Gastroesophageal sphincter (tissue), 4 donors: ENCODE data around the gene LHB. TPM values are rescaled to one million over a fixed set of nuclear protein-coding genes. Genes with fewer than 3 reads are reported as not detected.

ENCODE experiments used
- ATAC-seq: fragments of 150-250 bp; one replicate; pipeline ENCODE4 v1.9.1; 2016; ENCODE audit warnings: mild to moderate bottlenecking, moderate library complexity
- H3K27ac ChIP-seq, 4 donors: fragments of 200-600 bp; sonication (generic) in 3 of 4; 1 replicate in 3 of 4; 2 replicates in 1 of 4; pipeline ENCODE4 v1.5.1; 2016 to 2019
- H3K27me3 ChIP-seq: fragments of 200-600 bp; sonication (generic); one replicate; pipeline ENCODE4 v1.5.1; 2019
- H3K36me3 ChIP-seq, 2 donors: fragments of 200-600 bp; sonication (generic); one replicate each; pipeline ENCODE4 v1.5.1; 2019; ENCODE audit warnings: control low read depth in 1 of 2
- H3K4me1 ChIP-seq, 3 donors: fragments of 200-600 bp; sonication (generic); 1 replicate in 2 of 3; 2 replicates in 1 of 3; pipeline ENCODE4 v1.5.1; 2016 to 2019; ENCODE audit warnings: control low read depth in 2 of 3
- H3K4me3 ChIP-seq, 2 donors: fragments of 200-600 bp; sonication (generic); one replicate each; pipeline ENCODE4 v1.5.1; 2019; ENCODE audit warnings: mild to moderate bottlenecking in 1 of 2, moderate library complexity in 1 of 2
- H3K9me3 ChIP-seq, 3 donors: fragments of 200-600 bp; sonication (generic); one replicate each; pipeline ENCODE4 v1.5.1; 2017 to 2019; ENCODE audit warnings: control low read depth in 2 of 3
- EP300 ChIP-seq: sonication (generic); formaldehyde crosslinking; IDR thresholded peaks from one replicate; pipeline ENCODE4 v1.6.1; 2017; ENCODE audit warnings: antibody characterized with exemption, mild to moderate bottlenecking
- POLR2A ChIP-seq, 2 donors: fragments of 450-650 bp; IDR thresholded peaks; one replicate each; pipeline ENCODE4 v1.6.1; 2017; ENCODE audit warnings: antibody characterized with exemption in 2 of 2, mild to moderate bottlenecking in 2 of 2, moderate library complexity in 1 of 2
- POLR2AphosphoS5 ChIP-seq: sonication (generic); formaldehyde crosslinking; IDR thresholded peaks from one replicate; pipeline ENCODE4 v1.6.1; 2017; ENCODE audit warnings: antibody characterized with exemption
- WGBS, 2 donors: methylation state at CpG; one replicate each; pipeline ENCODE4 v1.1.5; 2018; ENCODE audit warnings: low coverage in 1 of 2; 5-methylcytosine and 5-hydroxymethylcytosine counted together
- total RNA-seq, 4 donors: library from RNA; depleted of rRNA; stranded (reverse); fragments of >200 nt; gene quantifications; one replicate each; pipeline ENCODE4 v1.1.0, GENCODE V29; 2016
- TF ChIP-seq, protein P1 (sequence below), 4 experiments: fragments of 200-600 bp in 2 of 4; fragments of 450-650 bp in 2 of 4; sonication (generic) in 1 of 4; IDR thresholded peaks; one replicate each; pipeline ENCODE4 v1.5.1; 2017 to 2019; ENCODE audit warnings: antibody characterized with exemption in 4 of 4, mild to moderate bottlenecking in 2 of 4, moderate library complexity in 2 of 4

Gene LHB
- total RNA-seq, 4 donors from 2014 or later = not detected

DNA sequence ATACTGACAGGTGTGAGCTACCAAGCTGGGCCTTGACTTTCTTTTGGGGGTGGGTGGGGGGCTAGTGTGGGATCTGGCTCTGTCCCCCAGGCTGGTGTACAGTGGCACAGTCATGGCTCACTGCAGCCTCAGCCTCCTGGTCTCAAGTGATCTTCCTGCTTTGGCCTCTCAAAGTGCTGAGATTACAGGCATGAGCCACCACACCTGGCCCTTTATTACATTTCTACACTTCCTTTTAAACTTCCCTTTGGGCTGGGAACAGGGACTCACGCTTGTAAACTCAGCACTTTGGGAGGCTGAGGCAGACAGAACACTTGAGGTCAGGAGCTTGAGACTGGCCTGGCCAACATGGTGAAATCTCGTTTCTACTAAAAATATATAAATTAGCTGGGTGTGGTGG, 39.8 kb downstream of the LHB start:
- H3K4me3 ChIP-seq = no peak overlapping the region
- no peaks in the 10 kb centered on the region for H3K9me3 ChIP-seq
- WGBS, 2 donors = 72% methylated on average over 2 of the region's 2 CpGs; no CpG with 5 or more reads in 1 of the 2 donors
- TF ChIP-seq POLR2A (IDR thresholded peaks at IDR 0.05) (no peak), POLR2AphosphoS5 (no peak), EP300 (no peak)
- TF ChIP-seq, protein P1, sequence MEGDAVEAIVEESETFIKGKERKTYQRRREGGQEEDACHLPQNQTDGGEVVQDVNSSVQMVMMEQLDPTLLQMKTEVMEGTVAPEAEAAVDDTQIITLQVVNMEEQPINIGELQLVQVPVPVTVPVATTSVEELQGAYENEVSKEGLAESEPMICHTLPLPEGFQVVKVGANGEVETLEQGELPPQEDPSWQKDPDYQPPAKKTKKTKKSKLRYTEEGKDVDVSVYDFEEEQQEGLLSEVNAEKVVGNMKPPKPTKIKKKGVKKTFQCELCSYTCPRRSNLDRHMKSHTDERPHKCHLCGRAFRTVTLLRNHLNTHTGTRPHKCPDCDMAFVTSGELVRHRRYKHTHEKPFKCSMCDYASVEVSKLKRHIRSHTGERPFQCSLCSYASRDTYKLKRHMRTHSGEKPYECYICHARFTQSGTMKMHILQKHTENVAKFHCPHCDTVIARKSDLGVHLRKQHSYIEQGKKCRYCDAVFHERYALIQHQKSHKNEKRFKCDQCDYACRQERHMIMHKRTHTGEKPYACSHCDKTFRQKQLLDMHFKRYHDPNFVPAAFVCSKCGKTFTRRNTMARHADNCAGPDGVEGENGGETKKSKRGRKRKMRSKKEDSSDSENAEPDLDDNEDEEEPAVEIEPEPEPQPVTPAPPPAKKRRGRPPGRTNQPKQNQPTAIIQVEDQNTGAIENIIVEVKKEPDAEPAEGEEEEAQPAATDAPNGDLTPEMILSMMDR (IDR thresholded peaks at IDR 0.05) = no peak
- H3K27ac ChIP-seq = peak overlapping the region in 2 of 4 donors; percentile 11 to 85
- H3K4me1 ChIP-seq = peaks cover 0 to 23% (median 4%) of the 10 kb centered on the region in 3 donors
- no peaks in the 10 kb centered on the region for H3K27me3 ChIP-seq
- ATAC-seq = no peak
- peaks cover 0 to 77% of the 10 kb centered on the region in 2 donors for H3K36me3 ChIP-seq

DNA sequence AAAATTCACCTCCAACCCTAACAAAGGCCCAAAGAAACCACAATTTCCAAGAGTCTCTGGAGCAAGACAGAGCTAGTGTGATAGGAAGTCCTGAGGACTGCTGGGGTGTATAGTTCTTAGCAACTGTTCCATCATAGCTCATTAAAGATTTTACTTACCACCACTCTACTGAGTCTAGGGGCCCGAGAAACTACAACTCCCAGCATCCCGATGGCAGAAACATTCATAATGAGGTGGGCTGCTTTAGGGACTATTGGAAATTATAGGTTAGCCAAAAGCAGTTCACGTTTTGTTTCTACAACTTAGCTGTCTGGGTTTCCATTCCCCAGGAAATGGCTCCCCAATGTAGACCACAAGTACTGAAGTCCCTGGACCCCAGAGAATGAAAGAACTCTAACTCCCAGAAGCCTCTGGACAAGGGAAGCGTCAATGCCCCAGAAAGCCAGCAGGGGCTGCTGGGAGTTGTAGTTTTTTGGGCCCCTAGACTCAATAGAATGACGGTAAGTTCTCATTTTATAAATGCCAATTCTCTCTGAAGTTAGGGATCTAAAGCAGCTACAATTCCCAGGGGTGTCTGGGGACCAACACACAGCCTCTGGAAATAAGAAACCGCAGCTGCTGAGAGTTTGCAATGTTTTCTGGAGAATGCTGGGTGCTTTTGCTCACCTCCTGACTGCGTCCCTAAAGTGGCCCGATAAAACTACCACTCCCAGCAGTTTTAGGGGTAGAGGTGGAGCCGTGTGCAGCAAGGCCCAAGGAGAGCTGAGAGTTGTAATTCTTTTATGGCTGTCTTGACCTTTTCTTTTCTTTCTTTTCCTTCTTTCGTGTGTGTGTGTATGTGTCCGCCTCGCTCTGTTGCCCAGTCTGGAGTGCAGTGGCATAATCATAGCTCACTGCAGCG, 40.7 kb downstream of the LHB start:
- Histone ChIP-seq H3K27ac (peak overlapping the region in 1 of 4 donors; percentile 19), H3K36me3 (peaks cover 0 to 75% of the 10 kb centered on the region in 2 donors), H3K4me3 (no peak overlapping the region), H3K27me3 (no peaks in the 10 kb centered on the region), H3K9me3 (no peaks in the 10 kb centered on the region), H3K4me1 (peaks cover 0 to 24% (median 4%) of the 10 kb centered on the region in 3 donors)
- WGBS, 2 donors = 77 to 94% methylated on average over 8 to 11 of the region's 13 CpGs
- ATAC-seq = no peak
- no peak for TF ChIP-seq POLR2A (IDR thresholded peaks at IDR 0.05)
- TF ChIP-seq, protein P1 (IDR thresholded peaks at IDR 0.05) = peak in 3 of 4 experiments; percentile 22 to 25 (median 23)
- TF ChIP-seq EP300 = no peak
- no peak for TF ChIP-seq POLR2AphosphoS5

DNA sequence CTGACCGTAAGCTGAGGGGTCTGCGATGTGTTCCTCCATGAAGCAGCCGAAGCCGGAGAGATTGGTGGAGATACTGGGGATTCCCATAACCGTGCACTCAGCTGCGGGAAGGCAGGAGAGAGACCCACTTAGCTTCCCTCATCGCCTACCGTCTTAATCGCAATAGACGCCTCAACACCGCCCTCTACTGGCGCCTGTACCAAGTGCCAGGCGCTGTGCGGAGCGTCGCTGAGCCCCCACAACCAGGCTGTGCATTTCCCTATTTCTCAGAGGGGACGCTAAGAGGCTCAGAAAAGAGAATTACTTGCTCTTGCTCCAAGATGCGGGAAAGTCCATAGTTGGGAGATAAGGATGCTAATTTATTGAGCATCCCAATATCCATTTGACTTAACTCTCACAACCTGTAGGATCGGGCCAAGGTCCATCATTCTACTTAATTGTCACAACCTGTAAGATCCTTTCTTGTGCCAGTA, 45.9 kb downstream of the LHB start:
- H3K27ac ChIP-seq = peak overlapping the region in 2 of 4 donors; percentile 58 to 95
- peak; percentile 54 for ATAC-seq
- H3K9me3 ChIP-seq = no peaks in the 10 kb centered on the region
- peaks cover 0 to 39% (median 17%) of the 10 kb centered on the region in 3 donors for H3K4me1 ChIP-seq
- 31 to 42% methylated on average over 2 to 3 of the region's 19 CpGs for WGBS, 2 donors
- no peak for TF ChIP-seq EP300
- TF ChIP-seq, protein P1 (IDR thresholded peaks at IDR 0.05) = peak in 3 of 4 experiments; percentile 83 to 92 (median 85)
- peak; percentile 64 for TF ChIP-seq POLR2AphosphoS5
- peak in 1 of 2 donors; percentile 3 for TF ChIP-seq POLR2A (IDR thresholded peaks at IDR 0.05)
- no peak overlapping the region for H3K4me3 ChIP-seq
- H3K36me3 ChIP-seq = peaks cover 0 to 88% of the 10 kb centered on the region in 2 donors
- no peaks in the 10 kb centered on the region for H3K27me3 ChIP-seq

DNA sequence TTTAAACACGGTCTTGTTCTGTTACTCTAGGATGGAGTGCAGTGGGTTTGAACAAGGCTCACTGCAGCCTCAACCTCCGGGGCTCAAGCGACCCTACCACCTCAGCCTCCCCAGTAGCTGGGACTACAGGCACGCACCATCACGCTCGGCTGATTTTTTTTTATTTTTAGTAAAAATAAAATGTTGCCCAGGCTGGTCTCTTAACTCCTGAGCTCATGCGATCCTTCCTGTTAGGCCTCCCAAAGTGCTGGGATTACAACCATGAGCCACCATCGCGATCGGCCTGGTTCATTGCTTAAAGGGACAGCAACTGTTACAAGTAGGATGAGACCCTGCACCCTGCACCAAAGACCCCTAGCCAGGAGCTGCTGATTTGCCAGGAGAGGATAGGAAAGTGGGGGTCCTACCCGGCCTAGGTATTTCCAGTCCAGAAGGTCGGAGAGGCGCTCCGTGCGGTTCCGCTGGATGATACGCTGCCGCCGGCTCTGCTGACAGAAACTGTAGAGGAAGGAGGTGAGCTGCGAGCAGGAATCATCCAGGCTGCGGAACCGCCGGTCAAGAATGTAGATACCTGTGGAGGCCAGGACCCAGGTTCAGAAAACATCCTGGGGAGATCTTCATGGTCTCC, 46.6 kb downstream of the LHB start:
- Histone ChIP-seq H3K27ac (peak overlapping the region in 2 of 4 donors; percentile 58 to 95), H3K4me3 (no peak overlapping the region), H3K4me1 (peaks cover 0 to 39% (median 17%) of the 10 kb centered on the region in 3 donors), H3K27me3 (no peaks in the 10 kb centered on the region), H3K36me3 (peaks cover 0 to 86% of the 10 kb centered on the region in 2 donors), H3K9me3 (no peaks in the 10 kb centered on the region)
- WGBS, 2 donors = 71 to 81% methylated on average over 3 to 20 of the region's 23 CpGs
- TF ChIP-seq POLR2AphosphoS5 (no peak), EP300 (no peak), POLR2A (IDR thresholded peaks at IDR 0.05) (no peak)
- TF ChIP-seq, protein P1 (IDR thresholded peaks at IDR 0.05) = no peak
- ATAC-seq = no peak
